ENCODE data around the gene CD163. TPM values are rescaled to one million over a fixed set of nuclear protein-coding genes. Genes with fewer than 3 reads are reported as not detected.
"Not testable (repeated sequence)": the region's sequence is repeated elsewhere in the genome, so short reads cannot be mapped to it uniquely, and the experiment has no call there.

Gene CD163
- total RNA-seq, 1 experiment from 2014 or later: 0.64 TPM

GRCh38 chr12:7438291-7438995, 65.1 kb downstream of the CD163 start:
- CTCF ChIA-PET; ATAC-seq; H3K36me3 ChIP-seq (ENCODE audit: control insufficient read depth, insufficient read depth, low read length); H3K27ac ChIP-seq (ENCODE audit: low read length); H3K9me3 ChIP-seq (ENCODE audit: control insufficient read depth, insufficient read depth, low read depth, low read length); intact Hi-C loops (cut with micrococcal nuclease; ENCODE audit: unreplicated experiment); POLR2A ChIA-PET; BruUV-seq (replicated peaks); H3K27me3 ChIP-seq (ENCODE audit: control insufficient read depth, insufficient read depth, low read length); in situ Hi-C loops (cut with HindIII; ENCODE audit: low pct_unique_long_range_greater_than_20kb, low sequenced_read_pairs); H3K4me3 ChIP-seq (ENCODE audit: low read depth in 2 of 2, low read length in 2 of 2); H3K4me1 ChIP-seq (ENCODE audit: control insufficient read depth, insufficient read depth, low read length); DNase-seq (ENCODE audit: low read depth, low spot score): not testable (repeated sequence)

- CTCF ChIA-PET: interaction anchor here (0.6 kb wide), 1 partner anchor 57 kb away, joined by 3 read pairs; no protein-coding TSS in a partner anchor
- ATAC-seq; intact Hi-C loops (cut with micrococcal nuclease; ENCODE audit: unreplicated experiment); H3K27me3 ChIP-seq (ENCODE audit: control insufficient read depth, insufficient read depth, low read length); H3K27ac ChIP-seq (ENCODE audit: low read length); DNase-seq (ENCODE audit: low read depth, low spot score); BruUV-seq (replicated peaks); H3K9me3 ChIP-seq (ENCODE audit: control insufficient read depth, insufficient read depth, low read depth, low read length); POLR2A ChIA-PET; H3K4me1 ChIP-seq (ENCODE audit: control insufficient read depth, insufficient read depth, low read length); in situ Hi-C loops (cut with HindIII; ENCODE audit: low pct_unique_long_range_greater_than_20kb, low sequenced_read_pairs); H3K36me3 ChIP-seq (ENCODE audit: control insufficient read depth, insufficient read depth, low read length); H3K4me3 ChIP-seq (ENCODE audit: low read depth in 2 of 2, low read length in 2 of 2): not testable (repeated sequence)
Observed at GRCh38 chr12:7437494-7437893, 66.1 kb downstream of the CD163 start.

DNA sequence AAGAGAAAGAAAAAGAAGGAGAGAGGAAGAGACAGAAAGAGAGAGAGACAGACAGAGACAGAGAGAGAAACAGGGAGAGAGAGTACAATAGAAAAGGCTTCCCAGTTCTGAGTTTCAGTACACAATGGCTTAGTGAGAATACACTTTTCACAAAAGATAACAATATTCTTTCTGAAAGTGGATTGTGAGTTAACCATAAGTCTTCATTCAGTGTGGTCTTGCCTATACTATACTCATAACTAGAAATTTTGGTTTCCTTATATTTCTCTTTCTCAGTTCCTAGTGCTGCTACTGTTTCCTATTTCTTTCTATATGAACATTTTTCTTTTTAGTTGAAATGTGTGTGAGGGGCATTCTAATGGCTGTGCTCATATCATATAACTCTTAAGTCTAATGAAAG, 68.9 kb downstream of the CD163 start:
- CTCF ChIA-PET: no interaction called here
- POLR2A ChIA-PET: no interaction called here
- no peak for ATAC-seq
- in situ Hi-C loops (cut with HindIII; ENCODE audit: low pct_unique_long_range_greater_than_20kb, low sequenced_read_pairs): no loop called here
- TF ChIP-seq SIN3A (IDR thresholded peaks at IDR 0.05; ENCODE audit: borderline replicate concordance, insufficient read depth, low read depth, low read length) (no peak), POLR2AphosphoS5 (IDR thresholded peaks at IDR 0.05; ENCODE audit: low read depth, low read length) (no peak), TCF7L2 (IDR thresholded peaks at IDR 0.05; ENCODE audit: low read depth, low read length) (no peak), REST (IDR thresholded peaks at IDR 0.05; ENCODE audit: insufficient read depth in 1 of 2, low read depth in 2 of 2, low read length in 1 of 2) (no peak)
- TF ChIP-seq, protein P1, sequence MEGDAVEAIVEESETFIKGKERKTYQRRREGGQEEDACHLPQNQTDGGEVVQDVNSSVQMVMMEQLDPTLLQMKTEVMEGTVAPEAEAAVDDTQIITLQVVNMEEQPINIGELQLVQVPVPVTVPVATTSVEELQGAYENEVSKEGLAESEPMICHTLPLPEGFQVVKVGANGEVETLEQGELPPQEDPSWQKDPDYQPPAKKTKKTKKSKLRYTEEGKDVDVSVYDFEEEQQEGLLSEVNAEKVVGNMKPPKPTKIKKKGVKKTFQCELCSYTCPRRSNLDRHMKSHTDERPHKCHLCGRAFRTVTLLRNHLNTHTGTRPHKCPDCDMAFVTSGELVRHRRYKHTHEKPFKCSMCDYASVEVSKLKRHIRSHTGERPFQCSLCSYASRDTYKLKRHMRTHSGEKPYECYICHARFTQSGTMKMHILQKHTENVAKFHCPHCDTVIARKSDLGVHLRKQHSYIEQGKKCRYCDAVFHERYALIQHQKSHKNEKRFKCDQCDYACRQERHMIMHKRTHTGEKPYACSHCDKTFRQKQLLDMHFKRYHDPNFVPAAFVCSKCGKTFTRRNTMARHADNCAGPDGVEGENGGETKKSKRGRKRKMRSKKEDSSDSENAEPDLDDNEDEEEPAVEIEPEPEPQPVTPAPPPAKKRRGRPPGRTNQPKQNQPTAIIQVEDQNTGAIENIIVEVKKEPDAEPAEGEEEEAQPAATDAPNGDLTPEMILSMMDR (IDR thresholded peaks at IDR 0.05): no peak
- no peak overlapping the region for H3K27ac ChIP-seq (ENCODE audit: low read length)
- DNase-seq (ENCODE audit: low read depth, low spot score): no peak
- intact Hi-C loops (cut with micrococcal nuclease; ENCODE audit: unreplicated experiment): no loop called here
- no peaks in the 10 kb centered on the region for H3K27me3 ChIP-seq (ENCODE audit: control insufficient read depth, insufficient read depth, low read length)
- no peaks in the 10 kb centered on the region for H3K9me3 ChIP-seq (ENCODE audit: control insufficient read depth, insufficient read depth, low read depth, low read length)
- no TSS peak for BruUV-seq (replicated peaks)
- no peaks in the 10 kb centered on the region for H3K36me3 ChIP-seq (ENCODE audit: control insufficient read depth, insufficient read depth, low read length)
- no peak overlapping the region for H3K4me3 ChIP-seq (ENCODE audit: low read depth in 2 of 2, low read length in 2 of 2)
- no peaks in the 10 kb centered on the region for H3K4me1 ChIP-seq (ENCODE audit: control insufficient read depth, insufficient read depth, low read length)

Measured in Panc1 (cell line).